Inflammatory macrophage treated with lipopolysaccharide for 1 hour (primary cell): ENCODE measurements around the gene PDGFD.

Experiments
- DNase-seq, 2 donors: peaks; one replicate each; pipeline ENCODE4 v3.0.0-alpha.2; 2020 to 2022

The PDGFD gene

DNA sequence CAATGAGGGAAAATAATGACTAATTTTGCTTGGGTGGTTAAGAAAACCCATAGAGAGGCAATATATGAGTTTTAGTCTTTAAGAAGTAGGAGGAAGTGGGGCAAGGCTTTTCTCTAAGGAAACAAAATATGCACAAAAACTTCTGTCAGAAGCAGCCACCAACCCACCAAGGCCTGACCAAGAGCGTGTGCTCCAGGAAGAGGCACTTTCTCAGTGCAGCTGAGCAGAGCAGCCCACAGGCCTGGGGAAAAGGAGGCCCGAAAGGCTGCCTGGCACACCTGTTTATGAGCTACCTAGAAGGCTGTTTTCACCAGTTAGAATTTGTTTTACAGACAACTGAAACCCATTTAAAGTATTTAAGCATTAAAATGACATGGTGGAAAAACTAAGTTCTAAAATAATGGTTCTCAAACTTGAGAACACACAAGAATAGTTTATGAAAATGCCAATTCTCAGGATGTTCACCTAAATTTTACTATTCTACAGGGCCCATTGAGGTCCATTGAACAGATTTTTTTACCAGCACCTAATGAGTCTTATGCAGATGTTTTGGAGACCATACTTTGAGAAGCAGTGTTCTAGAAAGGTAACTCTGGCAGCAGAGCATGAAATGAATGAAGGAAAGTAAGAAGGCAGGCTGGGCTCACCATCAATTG, 288.0 kb downstream of the PDGFD start:
- peak in 1 of 2 donors; percentile 10 for DNase-seq

DNA sequence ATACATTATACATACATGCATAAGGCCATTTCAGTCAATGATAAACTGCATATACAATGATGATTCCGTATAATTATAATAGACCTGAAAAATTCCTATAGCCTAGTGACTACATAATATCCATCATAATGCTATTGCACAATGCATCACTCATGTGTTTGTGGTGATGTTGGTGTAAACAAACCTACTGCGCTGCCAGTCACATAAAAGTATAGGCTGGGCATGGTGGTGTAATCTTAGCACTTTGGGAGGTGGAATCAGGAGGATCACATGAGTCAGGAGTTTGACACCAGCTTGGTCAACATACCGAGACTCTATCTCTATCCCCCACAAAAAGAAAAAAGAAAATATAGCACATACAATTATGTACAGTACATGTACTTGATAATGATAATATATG, 291.2 kb downstream of the PDGFD start:
- peak in 1 of 2 donors; percentile 38 for DNase-seq

DNA sequence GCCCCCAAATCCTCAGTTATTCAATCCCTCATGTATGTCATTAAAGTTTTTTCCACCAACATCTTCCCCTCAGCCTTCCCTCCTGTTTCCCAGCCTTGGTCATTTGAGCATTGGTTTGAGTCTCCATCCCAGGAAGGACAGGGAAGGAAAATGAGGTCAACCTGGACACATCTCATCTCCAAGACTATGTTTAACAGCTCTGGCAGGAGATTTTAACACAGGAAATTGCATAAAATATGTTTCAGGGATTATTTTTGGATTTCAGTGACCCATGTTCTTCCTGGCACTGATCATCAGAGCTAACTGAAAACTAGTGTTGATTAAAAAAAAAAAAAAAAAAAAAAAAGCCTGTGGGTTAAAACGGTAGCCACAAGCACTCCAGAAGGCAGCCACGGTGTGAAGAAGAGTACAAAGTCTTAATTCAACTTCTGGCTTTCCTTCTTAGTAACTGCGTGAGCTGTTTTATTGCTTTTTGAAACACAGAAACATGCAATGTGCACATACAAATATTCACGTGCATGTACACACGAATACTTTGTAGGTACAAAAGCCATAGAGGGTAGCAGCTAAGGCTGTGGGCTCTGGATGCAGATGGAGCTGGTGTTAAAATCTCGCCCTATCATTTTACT, 291.9 kb downstream of the PDGFD start:
- DNase-seq, result no peak

DNA sequence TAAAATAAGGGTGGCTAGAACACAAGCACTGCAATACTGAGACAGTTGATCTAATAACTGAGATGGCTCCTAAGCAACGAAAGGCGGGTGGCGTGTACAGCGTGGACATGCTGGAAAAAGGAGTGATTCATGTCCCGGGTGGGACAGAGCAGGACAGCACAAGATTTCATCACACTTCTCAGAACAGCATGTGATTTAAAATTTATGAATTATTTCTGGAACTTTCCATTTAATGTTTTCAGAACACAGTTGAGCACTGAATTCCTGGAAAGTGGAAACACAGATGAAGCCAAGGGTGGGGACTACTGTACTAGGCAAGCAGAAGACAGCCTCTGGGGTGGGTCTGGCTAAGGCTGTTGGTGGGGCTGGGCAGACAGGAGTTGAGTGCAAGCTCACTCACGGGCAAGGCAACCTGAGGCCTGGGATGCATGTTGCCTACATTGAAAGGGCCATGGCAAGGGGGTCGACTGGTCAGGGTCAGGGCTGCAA, 293.1 kb downstream of the PDGFD start:
- peak; percentile 54 to 60 for DNase-seq

DNA sequence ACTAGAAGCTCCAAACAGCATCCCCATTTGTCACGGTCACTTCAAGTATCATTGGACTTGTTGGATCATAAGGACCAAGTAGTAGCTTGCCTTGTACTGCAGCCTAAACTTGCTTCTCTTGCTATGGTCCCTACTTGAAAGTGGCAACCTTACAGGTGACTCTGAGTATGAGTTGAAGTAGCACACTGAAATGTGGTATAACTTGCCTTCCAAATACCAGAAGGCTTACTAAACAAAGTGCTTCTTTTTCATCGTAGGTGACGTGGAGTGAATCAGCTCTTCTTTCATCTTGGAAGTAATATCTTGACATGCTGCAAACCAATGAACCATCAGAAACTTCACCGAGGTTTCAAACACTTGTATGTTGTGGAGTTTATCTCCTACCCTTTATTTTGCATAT, 296.5 kb downstream of the PDGFD start:
- no peak for DNase-seq

DNA sequence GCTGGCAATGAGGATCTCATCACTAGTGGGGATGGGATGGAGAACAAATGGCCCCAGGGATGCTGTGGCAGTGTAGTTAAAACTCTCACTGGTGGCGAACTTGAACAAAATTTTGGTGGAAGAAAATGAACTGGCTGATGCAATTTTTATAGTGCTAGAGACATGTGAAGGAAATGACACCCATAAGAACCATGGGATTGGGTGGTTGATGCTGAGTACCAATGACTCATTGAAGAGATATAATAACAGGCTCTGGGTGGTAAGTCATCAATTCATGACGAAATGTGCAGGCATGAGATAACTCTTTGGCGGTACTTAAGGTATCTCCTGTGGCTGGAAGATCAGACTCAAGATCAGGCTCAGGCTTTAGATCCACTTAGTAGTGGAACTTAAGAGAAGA, 300.4 kb downstream of the PDGFD start:
- no peak for DNase-seq

DNA sequence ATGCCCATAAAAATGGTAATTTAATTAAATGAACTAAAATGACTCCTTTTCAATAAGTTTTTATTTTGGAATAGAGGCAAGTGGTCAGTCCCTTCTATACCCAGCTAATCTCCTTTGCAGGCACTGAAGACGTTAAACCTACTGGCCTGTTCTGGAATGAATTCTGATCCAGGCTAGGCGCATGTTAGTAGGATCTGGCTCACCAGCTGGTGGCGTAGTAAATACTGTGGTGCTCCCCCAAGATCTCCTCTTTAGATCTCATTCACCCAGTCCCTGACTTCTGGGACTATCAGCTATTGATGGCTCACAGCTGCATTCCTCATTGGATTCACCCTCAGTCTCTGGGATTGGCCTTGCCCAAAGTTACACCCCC, 301.2 kb downstream of the PDGFD start:
- DNase-seq, result no peak

DNA sequence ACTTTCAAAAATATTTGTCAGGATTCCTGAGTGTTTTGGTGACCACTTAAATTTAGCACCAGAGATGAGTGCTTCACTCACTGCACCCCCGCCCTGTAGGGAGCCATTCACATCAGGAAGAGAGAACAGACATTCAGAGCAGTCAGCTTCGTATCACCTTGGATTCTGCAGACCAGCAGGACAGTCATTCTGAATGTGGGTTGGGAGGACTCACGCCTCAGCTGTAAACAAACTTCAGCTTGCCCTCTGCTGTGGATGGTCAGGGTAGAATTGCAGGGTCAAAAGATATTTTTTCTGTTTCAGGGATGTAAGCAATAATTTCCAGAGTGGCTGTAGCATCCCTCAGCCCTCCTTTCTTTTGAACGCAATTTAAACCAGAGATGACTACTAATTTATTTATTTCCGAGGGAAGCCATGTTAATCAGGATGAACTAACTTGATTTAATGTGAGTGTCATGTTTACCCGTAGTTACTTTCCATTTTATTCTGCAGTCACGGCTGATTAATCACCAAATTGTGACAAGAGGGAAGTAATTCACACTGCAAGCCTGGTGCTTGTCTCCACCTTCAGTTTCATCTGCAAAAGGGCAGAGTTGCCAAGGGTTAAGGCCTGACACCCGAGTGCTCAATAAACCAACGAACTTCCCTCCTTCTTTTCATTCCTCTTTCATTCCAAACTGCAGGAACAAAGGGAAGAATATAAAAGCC, 301.7 kb downstream of the PDGFD start:
- DNase-seq, result peak in 1 of 2 donors; percentile 7
